HL-60 (cell line): Measurements from ENCODE around the gene CEP135.

Source experiments
- DNase-seq, 2 experiments: peaks; one replicate each; pipeline ENCODE4 v3.0.0-alpha.2; 2010 to 2020; ENCODE audit warnings: low read depth in 1 of 2, low spot score in 1 of 2
- H3K27ac ChIP-seq: fragments of 250-450 bp; sonication (Bioruptor Pico); replicated peaks from 2 replicates; pipeline ENCODE4 v1.5.1; 2020; ENCODE audit warnings: mild to moderate bottlenecking, moderate library complexity
- H3K27me3 ChIP-seq: fragments of 250-450 bp; sonication (Bioruptor Pico); 2 replicates; pipeline ENCODE4 v1.5.1; 2021; ENCODE audit warnings: mild to moderate bottlenecking, moderate library complexity; ENCODE audit not compliant: insufficient read depth, poor library complexity, severe bottlenecking
- H3K4me3 ChIP-seq: replicated peaks from 2 replicates; pipeline ENCODE4 v1.5.1; 2011; ENCODE audit warnings: mild to moderate bottlenecking, control low read depth, low read length; ENCODE audit not compliant: insufficient read depth
- CTCF ChIP-seq: IDR thresholded peaks from one replicate; pipeline ENCODE4 v1.5.1; 2011; ENCODE audit warnings: low read length, control low read depth, inconsistent platforms; ENCODE audit not compliant: insufficient read depth
- GABPA ChIP-seq: IDR thresholded peaks from 2 replicates; pipeline ENCODE4 v1.6.1; 2012; ENCODE audit warnings: low read depth
- POLR2AphosphoS5 ChIP-seq: IDR thresholded peaks from 2 replicates; pipeline ENCODE4 v1.6.1; 2012; ENCODE audit warnings: low read depth
- REST ChIP-seq: IDR thresholded peaks from 2 replicates; pipeline ENCODE4 v1.6.1; 2012; ENCODE audit warnings: low read depth; ENCODE audit not compliant: insufficient replicate concordance
- SPI1 ChIP-seq: IDR thresholded peaks from 2 replicates; pipeline ENCODE4 v1.6.1; 2012; ENCODE audit warnings: low read depth, mild to moderate bottlenecking, borderline replicate concordance

The CEP135 gene

GRCh38 chr4:55979562-55979961, 30.8 kb downstream of the CEP135 start:
- Histone ChIP-seq H3K27me3 (no peaks in the 10 kb centered on the region), H3K27ac (no peak overlapping the region), H3K4me3 (no peak overlapping the region)
- no peak for DNase-seq
- TF ChIP-seq POLR2AphosphoS5 (no peak), GABPA (no peak), CTCF (no peak), REST (no peak), SPI1 (no peak)

GRCh38 chr4:55980725-55981124, 32.0 kb downstream of the CEP135 start:
- TF ChIP-seq POLR2AphosphoS5: no peak
- Histone ChIP-seq H3K27ac (no peak overlapping the region), H3K27me3 (no peaks in the 10 kb centered on the region), H3K4me3 (no peak overlapping the region)
- no peak for DNase-seq

- Histone ChIP-seq H3K4me3 (no peak overlapping the region), H3K27ac (no peak overlapping the region), H3K27me3 (no peaks in the 10 kb centered on the region)
- DNase-seq: no peak
- TF ChIP-seq POLR2AphosphoS5 (no peak), GABPA (no peak), CTCF (no peak)
These were observed 34.2 kb downstream of the CEP135 start for GRCh38 chr4:55982976-55983375.

- Histone ChIP-seq H3K27ac (no peak overlapping the region), H3K27me3 (no peaks in the 10 kb centered on the region), H3K4me3 (no peak overlapping the region)
- TF ChIP-seq POLR2AphosphoS5 (no peak), CTCF (no peak), REST (no peak), SPI1 (no peak), GABPA (no peak)
- no peak for DNase-seq
These were observed 41.0 kb downstream of the CEP135 start for GRCh38 chr4:55989766-55990165.
